ENCODE results near the gene UBE2D1. TPM values are rescaled to one million over a fixed set of nuclear protein-coding genes. Genes with fewer than 3 reads are reported as not detected.

Gene UBE2D1
- total RNA-seq (2014; rRNA removed; shearing (Covaris generic)) = 15.3 and 20.7 TPM in 2 replicates

GRCh38 chr10:58334817-58335305 lies at the start of gene UBE2D1:
Gene UBE2D1 (plus strand): TSS chr10:58335006. CDS start chr10:58335202, 196 bp downstream.
- DNase-seq (ENCODE audit: low spot score) = peak; percentile 88
- in situ Hi-C loops (cut with HindIII; ENCODE audit: low sequenced_read_pairs) = no loop called here

GRCh38 chr10:58291538-58292174 lies 43.1 kb upstream of the UBE2D1 start:
- peak; percentile 64 for DNase-seq (ENCODE audit: low spot score)
- in situ Hi-C loops (cut with HindIII; ENCODE audit: low sequenced_read_pairs) = no loop called here

GRCh38 chr10:58293989-58294388 lies 40.8 kb upstream of the UBE2D1 start:
- no peak for DNase-seq (ENCODE audit: low spot score)
- in situ Hi-C loops (cut with HindIII; ENCODE audit: low sequenced_read_pairs) = no loop called here

- in situ Hi-C loops (cut with HindIII; ENCODE audit: low sequenced_read_pairs) = no loop called here
- DNase-seq (ENCODE audit: low spot score) = peak; percentile 22
Observed at GRCh38 chr10:58299580-58299979, 35.2 kb upstream of the UBE2D1 start.

GRCh38 chr10:58300676-58301075 lies 34.1 kb upstream of the UBE2D1 start:
- DNase-seq (ENCODE audit: low spot score) = no peak
- in situ Hi-C loops (cut with HindIII; ENCODE audit: low sequenced_read_pairs) = no loop called here

GRCh38 chr10:58302254-58302653 lies 32.6 kb upstream of the UBE2D1 start:
- DNase-seq (ENCODE audit: low spot score) = no peak
- in situ Hi-C loops (cut with HindIII; ENCODE audit: low sequenced_read_pairs) = no loop called here

- DNase-seq (ENCODE audit: low spot score) = no peak
- in situ Hi-C loops (cut with HindIII; ENCODE audit: low sequenced_read_pairs) = no loop called here
Observed at GRCh38 chr10:58304099-58304633, 30.6 kb upstream of the UBE2D1 start.

GRCh38 chr10:58305821-58306220 lies 29.0 kb upstream of the UBE2D1 start:
- in situ Hi-C loops (cut with HindIII; ENCODE audit: low sequenced_read_pairs) = no loop called here
- DNase-seq (ENCODE audit: low spot score) = no peak

- no peak for DNase-seq (ENCODE audit: low spot score)
- in situ Hi-C loops (cut with HindIII; ENCODE audit: low sequenced_read_pairs) = no loop called here
Observed at GRCh38 chr10:58307676-58308075, 27.1 kb upstream of the UBE2D1 start.

- DNase-seq (ENCODE audit: low spot score) = no peak
- in situ Hi-C loops (cut with HindIII; ENCODE audit: low sequenced_read_pairs) = no loop called here
Observed at GRCh38 chr10:58311026-58311425, 23.8 kb upstream of the UBE2D1 start.

- in situ Hi-C loops (cut with HindIII; ENCODE audit: low sequenced_read_pairs) = no loop called here
- DNase-seq (ENCODE audit: low spot score) = no peak
Observed at GRCh38 chr10:58316874-58317273, 17.9 kb upstream of the UBE2D1 start.

- in situ Hi-C loops (cut with HindIII; ENCODE audit: low sequenced_read_pairs) = no loop called here
- no peak for DNase-seq (ENCODE audit: low spot score)
Observed at GRCh38 chr10:58318346-58318745, 16.5 kb upstream of the UBE2D1 start.

- no peak for DNase-seq (ENCODE audit: low spot score)
- in situ Hi-C loops (cut with HindIII; ENCODE audit: low sequenced_read_pairs) = no loop called here
Observed at GRCh38 chr10:58319599-58319998, 15.2 kb upstream of the UBE2D1 start.

- DNase-seq (ENCODE audit: low spot score) = no peak
- in situ Hi-C loops (cut with HindIII; ENCODE audit: low sequenced_read_pairs) = no loop called here
Observed at GRCh38 chr10:58320351-58321049, 14.3 kb upstream of the UBE2D1 start.

GRCh38 chr10:58322072-58322834 lies 12.6 kb upstream of the UBE2D1 start:
- in situ Hi-C loops (cut with HindIII; ENCODE audit: low sequenced_read_pairs) = no loop called here
- no peak for DNase-seq (ENCODE audit: low spot score)

- no peak for DNase-seq (ENCODE audit: low spot score)
- in situ Hi-C loops (cut with HindIII; ENCODE audit: low sequenced_read_pairs) = no loop called here
Observed at GRCh38 chr10:58322835-58323209, 12.0 kb upstream of the UBE2D1 start.

- in situ Hi-C loops (cut with HindIII; ENCODE audit: low sequenced_read_pairs) = no loop called here
- no peak for DNase-seq (ENCODE audit: low spot score)
Observed at GRCh38 chr10:58326967-58327381, 7.8 kb upstream of the UBE2D1 start.

GRCh38 chr10:58328233-58328632 lies 6.6 kb upstream of the UBE2D1 start:
- no peak for DNase-seq (ENCODE audit: low spot score)
- in situ Hi-C loops (cut with HindIII; ENCODE audit: low sequenced_read_pairs) = no loop called here

GRCh38 chr10:58330431-58330830 lies 4.4 kb upstream of the UBE2D1 start:
- DNase-seq (ENCODE audit: low spot score) = no peak
- in situ Hi-C loops (cut with HindIII; ENCODE audit: low sequenced_read_pairs) = no loop called here

- in situ Hi-C loops (cut with HindIII; ENCODE audit: low sequenced_read_pairs) = no loop called here
- DNase-seq (ENCODE audit: low spot score) = no peak
Observed at GRCh38 chr10:58331646-58332045, 3.2 kb upstream of the UBE2D1 start.

Measured in G401 (cell line).